Measurements from ENCODE around the gene U2SURP. TPM values are rescaled to one million over a fixed set of nuclear protein-coding genes. Genes with fewer than 3 reads are reported as not detected.

Gene U2SURP
- 10 to 100 TPM; 62.4 to 75.5 (median 70.2) TPM for total RNA-seq
- long read RNA-seq, donor 1, full-length matches to known transcripts = 9 of 42 reads
- long read RNA-seq, donor 1, partial matches to known transcripts = 15 of 42 reads
- long read RNA-seq, donor 1, other reads (novel, unspliced or antisense) = 18 of 42 reads
- long read RNA-seq, donor 2, full-length matches to known transcripts = 6 of 17 reads
- long read RNA-seq, donor 2, partial matches to known transcripts = 9 of 17 reads
- long read RNA-seq, donor 2, other reads (novel, unspliced or antisense) = 2 of 17 reads

- peaks cover 19% of the 10 kb centered on the region for H3K4me1 ChIP-seq (ENCODE audit: low read depth)
- DNase-seq (peak; percentile 94 to 98 (median 97)), ATAC-seq (peak; percentile 98)
- no peaks in the 10 kb centered on the region for H3K9me3 ChIP-seq
- no peaks in the 10 kb centered on the region for H3K36me3 ChIP-seq (ENCODE audit: low read depth)
- peak; percentile 5 for TF ChIP-seq CTCF (IDR thresholded peaks at IDR 0.05)
- peak within 1 kb of the TSS; percentile 96 for H3K4me3 ChIP-seq
- intact Hi-C loops (cut with DNase I, micrococcal nuclease) = no loop called here
Observed at GRCh38 chr3:143001369-143002082, at the start of gene U2SURP. U2SURP (plus strand) TSS chr3:143001570; CDS start chr3:143001629, 59 bp downstream.

- no peaks in the 10 kb centered on the region for H3K9me3 ChIP-seq
- no peak for DNase-seq
- TF ChIP-seq CTCF (IDR thresholded peaks at IDR 0.05) = no peak
- H3K4me1 ChIP-seq (ENCODE audit: low read depth) = peaks cover 3% of the 10 kb centered on the region
- no peaks in the 10 kb centered on the region for H3K36me3 ChIP-seq (ENCODE audit: low read depth)
- intact Hi-C loops (cut with DNase I, micrococcal nuclease) = no loop called here
- ATAC-seq = no peak
- H3K4me3 ChIP-seq = no peak overlapping the region
Observed at GRCh38 chr3:142951794-142952193, 49.6 kb upstream of the U2SURP start.

GRCh38 chr3:142952272-142953193 lies 48.8 kb upstream of the U2SURP start:
- intact Hi-C loops (cut with DNase I, micrococcal nuclease) = no loop called here
- no peak for ATAC-seq
- no peak for TF ChIP-seq CTCF (IDR thresholded peaks at IDR 0.05)
- no peak overlapping the region for H3K4me3 ChIP-seq
- H3K36me3 ChIP-seq (ENCODE audit: low read depth) = no peaks in the 10 kb centered on the region
- no peaks in the 10 kb centered on the region for H3K9me3 ChIP-seq
- H3K4me1 ChIP-seq (ENCODE audit: low read depth) = peaks cover 3% of the 10 kb centered on the region
- no peak for DNase-seq

GRCh38 chr3:142953443-142953842 lies 47.9 kb upstream of the U2SURP start:
- H3K9me3 ChIP-seq = no peaks in the 10 kb centered on the region
- peaks cover 3% of the 10 kb centered on the region for H3K4me1 ChIP-seq (ENCODE audit: low read depth)
- intact Hi-C loops (cut with DNase I, micrococcal nuclease) = no loop called here
- H3K4me3 ChIP-seq = no peak overlapping the region
- ATAC-seq (no peak), DNase-seq (no peak)
- no peaks in the 10 kb centered on the region for H3K36me3 ChIP-seq (ENCODE audit: low read depth)
- no peak for TF ChIP-seq CTCF (IDR thresholded peaks at IDR 0.05)

GRCh38 chr3:142958707-142959106 lies 42.7 kb upstream of the U2SURP start:
- H3K4me3 ChIP-seq = no peak overlapping the region
- no peaks in the 10 kb centered on the region for H3K36me3 ChIP-seq (ENCODE audit: low read depth)
- H3K4me1 ChIP-seq (ENCODE audit: low read depth) = peaks cover 3% of the 10 kb centered on the region
- intact Hi-C loops (cut with DNase I, micrococcal nuclease) = no loop called here
- H3K9me3 ChIP-seq = no peaks in the 10 kb centered on the region
- no peak for TF ChIP-seq CTCF (IDR thresholded peaks at IDR 0.05)
- ATAC-seq (no peak), DNase-seq (no peak)

All from mucosa of descending colon (tissue), 3 donors.